GM12874 (cell line): ENCODE data around the gene LRP10.

Experiments
- TF ChIP-seq, protein P1 (sequence below): IDR thresholded peaks from 2 replicates; pipeline ENCODE4 v1.5.1; 2011; ENCODE audit warnings: low read depth, mild to moderate bottlenecking, control low read depth, low read length, moderate library complexity; ENCODE audit not compliant: insufficient read depth

Gene LRP10

GRCh38 chr14:22918804-22919600 is 47.5 kb downstream of the LRP10 start, which contains the start of gene RBM23:
Gene RBM23 (minus strand): TSS chr14:22919149.
- TF ChIP-seq, protein P1, sequence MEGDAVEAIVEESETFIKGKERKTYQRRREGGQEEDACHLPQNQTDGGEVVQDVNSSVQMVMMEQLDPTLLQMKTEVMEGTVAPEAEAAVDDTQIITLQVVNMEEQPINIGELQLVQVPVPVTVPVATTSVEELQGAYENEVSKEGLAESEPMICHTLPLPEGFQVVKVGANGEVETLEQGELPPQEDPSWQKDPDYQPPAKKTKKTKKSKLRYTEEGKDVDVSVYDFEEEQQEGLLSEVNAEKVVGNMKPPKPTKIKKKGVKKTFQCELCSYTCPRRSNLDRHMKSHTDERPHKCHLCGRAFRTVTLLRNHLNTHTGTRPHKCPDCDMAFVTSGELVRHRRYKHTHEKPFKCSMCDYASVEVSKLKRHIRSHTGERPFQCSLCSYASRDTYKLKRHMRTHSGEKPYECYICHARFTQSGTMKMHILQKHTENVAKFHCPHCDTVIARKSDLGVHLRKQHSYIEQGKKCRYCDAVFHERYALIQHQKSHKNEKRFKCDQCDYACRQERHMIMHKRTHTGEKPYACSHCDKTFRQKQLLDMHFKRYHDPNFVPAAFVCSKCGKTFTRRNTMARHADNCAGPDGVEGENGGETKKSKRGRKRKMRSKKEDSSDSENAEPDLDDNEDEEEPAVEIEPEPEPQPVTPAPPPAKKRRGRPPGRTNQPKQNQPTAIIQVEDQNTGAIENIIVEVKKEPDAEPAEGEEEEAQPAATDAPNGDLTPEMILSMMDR, result no peak

DNA sequence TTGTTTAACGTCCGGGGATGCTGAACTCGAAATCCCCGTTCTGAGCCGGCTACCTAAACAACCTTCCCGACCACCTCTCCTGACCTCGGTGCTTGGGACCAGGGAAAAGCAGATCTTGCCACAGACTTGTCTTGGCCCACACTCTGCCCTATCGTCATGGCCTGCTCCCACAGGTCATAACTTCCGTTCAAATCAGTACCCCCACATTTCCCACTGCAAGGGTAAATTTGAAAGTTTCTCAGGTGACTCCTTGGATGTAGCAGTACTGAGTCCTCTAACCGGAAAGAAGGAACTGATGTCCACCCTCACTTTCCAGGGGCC is 48.0 kb downstream of the LRP10 start:
- TF ChIP-seq, protein P1, result no peak

DNA sequence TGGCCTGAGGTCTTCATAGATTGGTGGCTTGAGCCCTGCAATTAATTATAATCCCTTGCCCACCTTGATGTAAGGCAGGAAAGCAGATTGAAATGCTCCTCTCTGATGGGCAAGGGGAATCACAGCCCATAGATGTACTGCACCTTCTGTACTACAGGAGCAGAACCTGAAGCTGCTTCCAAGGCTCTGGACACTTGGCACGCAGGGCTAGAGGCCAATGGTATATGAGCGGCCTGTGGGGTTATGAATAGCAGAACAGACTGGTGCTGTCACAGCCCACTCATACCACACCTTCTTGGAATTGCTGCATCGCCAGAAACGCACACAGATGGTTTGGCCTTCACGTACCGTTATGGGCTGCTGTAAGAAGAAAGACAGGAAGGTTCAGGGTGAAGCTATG is 49.2 kb downstream of the LRP10 start:
- TF ChIP-seq, protein P1, result no peak

- TF ChIP-seq, protein P1, result no peak
Observed at GRCh38 chr14:22922294-22922693, 50.8 kb downstream of the LRP10 start.

GRCh38 chr14:22923746-22924145 is 52.2 kb downstream of the LRP10 start:
- TF ChIP-seq, protein P1, result no peak

DNA sequence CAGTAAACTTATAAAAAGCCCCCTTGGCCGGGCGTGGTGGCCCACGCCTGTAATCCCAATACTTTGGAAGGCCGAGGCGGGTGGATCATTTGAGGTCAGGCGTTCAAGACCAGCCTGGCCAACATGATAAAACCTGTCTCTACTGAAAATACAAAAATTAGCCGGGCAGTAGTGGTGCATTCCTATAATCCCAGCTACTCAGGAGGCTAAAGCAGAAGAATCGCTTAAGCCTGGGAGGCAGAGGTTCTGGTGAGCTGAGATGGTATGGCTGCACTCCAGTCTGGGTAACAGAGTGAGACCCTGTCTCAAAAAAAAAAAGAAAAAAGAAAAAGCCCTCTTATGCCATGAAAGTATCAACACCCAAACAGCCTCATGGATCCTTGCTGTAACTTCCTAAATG is 54.0 kb downstream of the LRP10 start:
- TF ChIP-seq, protein P1, result no peak

DNA sequence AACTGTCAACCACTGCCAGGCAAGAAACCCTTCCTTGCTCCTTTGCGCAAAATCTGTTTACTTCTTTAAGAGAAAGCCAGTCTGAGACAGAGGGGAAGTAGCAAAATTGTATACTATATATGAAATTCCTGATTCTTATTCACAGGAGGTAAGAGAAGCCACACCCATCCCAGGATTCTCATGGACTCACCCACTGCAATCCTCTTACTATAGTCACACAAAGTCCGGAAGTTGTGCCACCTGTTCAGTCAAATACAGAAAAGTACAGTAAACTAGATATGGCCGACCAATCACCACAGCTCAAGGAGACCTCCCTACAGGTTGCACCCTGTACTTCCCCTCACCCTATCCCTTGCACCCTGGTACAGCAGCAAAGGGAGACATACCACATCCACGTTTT is 54.8 kb downstream of the LRP10 start:
- TF ChIP-seq, protein P1, result no peak
